ENCODE data around the gene FBXO3. TPM values are rescaled to one million over a fixed set of nuclear protein-coding genes. Genes with fewer than 3 reads are reported as not detected.

Gene FBXO3
- total RNA-seq, 1 donor from 2014 or later = 24.4 TPM

- DNase-seq (ENCODE audit: extremely low read depth, low read depth, low spot score) = no peak
Measured at GRCh38 chr11:33703788-33704187, 70.5 kb downstream of the FBXO3 start.

- no peak for DNase-seq (ENCODE audit: extremely low read depth, low read depth, low spot score)
Measured at GRCh38 chr11:33703234-33703633, 71.1 kb downstream of the FBXO3 start.

GRCh38 chr11:33701302-33702230 is 72.8 kb downstream of the FBXO3 start:
- DNase-seq (ENCODE audit: extremely low read depth, low read depth, low spot score) = no peak

- DNase-seq (ENCODE audit: extremely low read depth, low read depth, low spot score) = no peak
Measured at GRCh38 chr11:33700502-33701271, 73.6 kb downstream of the FBXO3 start, which contains the start of gene C11orf91. Gene C11orf91 (minus strand): TSS chr11:33700826. CDS start chr11:33700740, 86 bp downstream.

GRCh38 chr11:33700063-33700501 is 74.2 kb downstream of the FBXO3 start:
- no peak for DNase-seq (ENCODE audit: extremely low read depth, low read depth, low spot score)

- no peak for DNase-seq (ENCODE audit: extremely low read depth, low read depth, low spot score)
Measured at GRCh38 chr11:33699515-33700062, 74.7 kb downstream of the FBXO3 start.

GRCh38 chr11:33698921-33699320 is 75.4 kb downstream of the FBXO3 start:
- no peak for DNase-seq (ENCODE audit: extremely low read depth, low read depth, low spot score)

GRCh38 chr11:33697997-33698396 is 76.3 kb downstream of the FBXO3 start:
- DNase-seq (ENCODE audit: extremely low read depth, low read depth, low spot score) = no peak

GRCh38 chr11:33696931-33697638 is 77.2 kb downstream of the FBXO3 start:
- no peak for DNase-seq (ENCODE audit: extremely low read depth, low read depth, low spot score)

- no peak for DNase-seq (ENCODE audit: extremely low read depth, low read depth, low spot score)
Measured at GRCh38 chr11:33696411-33696810, 77.9 kb downstream of the FBXO3 start.

GRCh38 chr11:33695051-33695566 is 79.2 kb downstream of the FBXO3 start:
- no peak for DNase-seq (ENCODE audit: extremely low read depth, low read depth, low spot score)

GRCh38 chr11:33694346-33695050 is 79.8 kb downstream of the FBXO3 start:
- DNase-seq (ENCODE audit: extremely low read depth, low read depth, low spot score) = no peak

- DNase-seq (ENCODE audit: extremely low read depth, low read depth, low spot score) = no peak
Measured at GRCh38 chr11:33692541-33692940, 81.8 kb downstream of the FBXO3 start.

GRCh38 chr11:33692013-33692504 is 82.3 kb downstream of the FBXO3 start:
- peak; percentile 94 for DNase-seq (ENCODE audit: extremely low read depth, low read depth, low spot score)

- no peak for DNase-seq (ENCODE audit: extremely low read depth, low read depth, low spot score)
Measured at GRCh38 chr11:33691066-33691864, 83.1 kb downstream of the FBXO3 start.
